Choroid plexus epithelial cell (primary cell): ENCODE data around the gene NPAS3.

Experiments
- DNase-seq: peaks from one replicate; pipeline ENCODE4 v3.0.0-alpha.2; 2010; ENCODE audit warnings: low read depth
- H3K4me3 ChIP-seq: 2 replicates; pipeline ENCODE4 v1.5.1; 2011; ENCODE audit warnings: low read depth, mild to moderate bottlenecking, control low read depth, low read length, moderate library complexity
- CTCF ChIP-seq: conservative IDR thresholded peaks from 2 replicates; pipeline ENCODE4 v1.5.1; 2011; ENCODE audit warnings: low read depth, mild to moderate bottlenecking, control low read depth, inconsistent platforms, low read length, moderate library complexity

NPAS3 gene

GRCh38 chr14:33323979-33324378, 385.3 kb downstream of the NPAS3 start:
- no peak overlapping the region for H3K4me3 ChIP-seq
- DNase-seq, result no peak
- no peak for TF ChIP-seq CTCF

GRCh38 chr14:33331176-33331949, 392.7 kb downstream of the NPAS3 start:
- no peak overlapping the region for H3K4me3 ChIP-seq
- TF ChIP-seq CTCF, result no peak
- no peak for DNase-seq

GRCh38 chr14:33332497-33332896, 393.8 kb downstream of the NPAS3 start:
- DNase-seq, result no peak
- no peak for TF ChIP-seq CTCF
- H3K4me3 ChIP-seq, result no peak overlapping the region

- peak; percentile 22 for DNase-seq
- TF ChIP-seq CTCF, result no peak
Observed at GRCh38 chr14:33335366-33335765, 396.7 kb downstream of the NPAS3 start.

GRCh38 chr14:33342299-33342974, 403.8 kb downstream of the NPAS3 start:
- H3K4me3 ChIP-seq, result no peak overlapping the region
- DNase-seq, result peak; percentile 12
- TF ChIP-seq CTCF, result no peak

More at GRCh38 chr14:33335366-33335765, 396.7 kb downstream of the NPAS3 start:
- H3K4me3 ChIP-seq, result no peak overlapping the region

- no peak for TF ChIP-seq CTCF
- DNase-seq, result peak; percentile 55
- no peak overlapping the region for H3K4me3 ChIP-seq
Observed at GRCh38 chr14:33343016-33343415, 404.3 kb downstream of the NPAS3 start.
